ENCODE data around the gene ASRGL1.

ASRGL1 gene

DNA sequence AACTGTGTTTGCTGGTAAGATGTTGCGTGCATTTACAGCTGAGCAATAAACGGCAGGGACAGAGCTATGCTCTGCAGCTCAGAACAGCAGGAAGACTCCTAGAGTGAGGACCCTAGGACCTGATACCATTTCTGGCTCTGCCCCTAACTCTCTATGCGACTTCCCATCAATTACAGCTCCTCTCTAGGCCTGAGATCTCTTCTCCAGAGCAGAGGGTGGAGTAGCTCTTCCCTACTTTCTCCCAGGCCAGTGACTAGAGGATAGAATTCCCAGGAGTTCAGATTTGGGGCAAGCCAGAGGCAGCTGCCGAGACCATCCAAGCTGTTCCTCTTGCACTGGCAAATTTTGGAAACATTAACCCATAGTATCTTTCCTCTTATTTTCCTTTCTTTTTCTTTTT, 68.8 kb downstream of the ASRGL1 start:
- TF ChIP-seq, protein P1, sequence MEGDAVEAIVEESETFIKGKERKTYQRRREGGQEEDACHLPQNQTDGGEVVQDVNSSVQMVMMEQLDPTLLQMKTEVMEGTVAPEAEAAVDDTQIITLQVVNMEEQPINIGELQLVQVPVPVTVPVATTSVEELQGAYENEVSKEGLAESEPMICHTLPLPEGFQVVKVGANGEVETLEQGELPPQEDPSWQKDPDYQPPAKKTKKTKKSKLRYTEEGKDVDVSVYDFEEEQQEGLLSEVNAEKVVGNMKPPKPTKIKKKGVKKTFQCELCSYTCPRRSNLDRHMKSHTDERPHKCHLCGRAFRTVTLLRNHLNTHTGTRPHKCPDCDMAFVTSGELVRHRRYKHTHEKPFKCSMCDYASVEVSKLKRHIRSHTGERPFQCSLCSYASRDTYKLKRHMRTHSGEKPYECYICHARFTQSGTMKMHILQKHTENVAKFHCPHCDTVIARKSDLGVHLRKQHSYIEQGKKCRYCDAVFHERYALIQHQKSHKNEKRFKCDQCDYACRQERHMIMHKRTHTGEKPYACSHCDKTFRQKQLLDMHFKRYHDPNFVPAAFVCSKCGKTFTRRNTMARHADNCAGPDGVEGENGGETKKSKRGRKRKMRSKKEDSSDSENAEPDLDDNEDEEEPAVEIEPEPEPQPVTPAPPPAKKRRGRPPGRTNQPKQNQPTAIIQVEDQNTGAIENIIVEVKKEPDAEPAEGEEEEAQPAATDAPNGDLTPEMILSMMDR (IDR thresholded peaks at IDR 0.05; ENCODE audit: insufficient read depth, missing control alignments) = no peak
- no peak for FAIRE-seq

GRCh38 chr11:62409831-62410230, 72.6 kb downstream of the ASRGL1 start:
- DNase-seq (ENCODE audit: insufficient read length, low spot score) (no peak), FAIRE-seq (no peak)
- TF ChIP-seq, protein P1 (IDR thresholded peaks at IDR 0.05; ENCODE audit: insufficient read depth, missing control alignments) = no peak

More for the DNA sequence above, 68.8 kb downstream of the ASRGL1 start:
- no peak for DNase-seq (ENCODE audit: insufficient read length, low spot score)

DNA sequence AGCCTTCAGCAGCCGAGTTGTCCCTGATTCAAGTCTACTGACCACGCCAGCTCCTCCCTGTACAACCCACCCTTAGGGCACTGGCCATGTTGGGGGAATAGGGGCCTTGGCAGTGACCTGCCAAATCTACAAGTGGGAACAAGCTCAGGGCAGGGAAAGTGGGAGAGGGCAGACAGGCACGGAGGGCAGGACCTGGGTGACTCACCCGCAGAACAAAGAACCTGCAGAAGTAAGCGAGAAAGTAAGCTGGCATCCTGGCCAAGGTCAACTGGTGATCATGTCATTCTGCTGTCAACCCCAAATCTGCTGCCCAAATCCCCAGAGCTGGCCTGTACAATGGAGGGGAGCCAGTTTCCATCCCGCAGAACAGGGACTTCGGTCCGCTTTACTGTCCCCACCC, 73.7 kb downstream of the ASRGL1 start:
- FAIRE-seq (no peak), DNase-seq (ENCODE audit: insufficient read length, low spot score) (no peak)
- TF ChIP-seq, protein P1 (IDR thresholded peaks at IDR 0.05; ENCODE audit: insufficient read depth, missing control alignments) = no peak

GRCh38 chr11:62411524-62411923, 74.3 kb downstream of the ASRGL1 start:
- FAIRE-seq (no peak), DNase-seq (ENCODE audit: insufficient read length, low spot score) (no peak)
- TF ChIP-seq, protein P1 (IDR thresholded peaks at IDR 0.05; ENCODE audit: insufficient read depth, missing control alignments) = no peak

GRCh38 chr11:62413060-62413696, 75.9 kb downstream of the ASRGL1 start:
- DNase-seq (ENCODE audit: insufficient read length, low spot score) (no peak), FAIRE-seq (no peak)
- TF ChIP-seq, protein P1 (IDR thresholded peaks at IDR 0.05; ENCODE audit: insufficient read depth, missing control alignments) = no peak

DNA sequence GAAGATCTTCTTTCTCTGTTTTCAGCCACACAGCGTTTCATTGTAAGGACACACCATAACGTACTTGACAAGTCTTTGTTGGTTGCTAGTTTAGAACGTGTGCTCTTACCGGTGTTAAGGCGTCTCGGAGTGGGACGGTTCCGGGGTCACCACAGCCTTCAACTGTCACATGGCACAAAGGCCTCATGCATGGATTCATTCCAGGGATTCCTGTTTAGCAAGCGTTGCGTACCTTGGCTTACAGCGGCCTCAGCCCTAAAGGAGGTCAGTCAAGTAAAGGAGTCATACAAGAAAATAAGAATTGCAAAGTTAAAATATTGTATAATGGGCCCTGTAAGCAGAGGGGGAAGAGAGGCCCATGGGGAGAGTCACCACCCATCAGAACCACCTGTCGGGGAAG, 79.3 kb downstream of the ASRGL1 start:
- TF ChIP-seq, protein P1 (IDR thresholded peaks at IDR 0.05; ENCODE audit: insufficient read depth, missing control alignments) = no peak
- FAIRE-seq = no peak

DNA sequence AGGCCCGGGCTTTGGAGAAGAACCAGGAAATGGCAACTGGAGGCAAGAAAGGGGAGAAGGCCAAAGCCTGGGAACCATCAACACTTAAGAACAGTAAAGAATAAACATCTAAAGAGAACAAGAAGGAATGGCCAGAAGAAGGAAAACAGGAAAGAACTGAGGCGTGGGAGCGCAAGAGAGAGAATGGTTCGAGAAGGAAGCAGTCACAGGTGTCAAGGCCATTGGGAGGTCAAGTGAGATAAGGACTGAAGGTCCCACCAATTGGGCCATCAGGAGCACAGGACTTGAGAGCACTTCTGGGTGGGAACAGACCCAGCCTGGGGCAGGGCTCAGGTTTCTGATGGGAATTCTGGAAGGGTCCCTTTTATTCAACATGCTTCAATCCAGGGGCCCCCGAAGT, 80.9 kb downstream of the ASRGL1 start:
- DNase-seq (ENCODE audit: insufficient read length, low spot score) = no peak
- no peak for FAIRE-seq
- TF ChIP-seq, protein P1 (IDR thresholded peaks at IDR 0.05; ENCODE audit: insufficient read depth, missing control alignments) = no peak

More for the DNA sequence above, 79.3 kb downstream of the ASRGL1 start:
- DNase-seq (ENCODE audit: insufficient read length, low spot score) = no peak
